ENCODE measurements around the gene CBX2.

Gene CBX2

GRCh38 chr17:79830763-79831264, 52.9 kb downstream of the CBX2 start:
- Histone ChIP-seq H3K27me3 (ENCODE audit: control insufficient read depth, low read length) (no peaks in the 10 kb centered on the region), H3K27ac (ENCODE audit: low read depth, low read length) (no peak overlapping the region), H3K4me3 (ENCODE audit: low read length) (no peak overlapping the region), H3K9me2 (replicated peaks; ENCODE audit: control insufficient read depth, low read length) (no peaks in the 10 kb centered on the region), H3K9me3 (ENCODE audit: control insufficient read depth, insufficient read depth, low read length) (no peaks in the 10 kb centered on the region), H3K36me3 (ENCODE audit: control insufficient read depth, low read length) (peaks cover 28% of the 10 kb centered on the region), H3K79me2 (ENCODE audit: control insufficient read depth, low read length) (peaks cover 25% of the 10 kb centered on the region), H3K4me1 (ENCODE audit: control insufficient read depth, low read length) (peaks cover 52% of the 10 kb centered on the region), H3K4me2 (ENCODE audit: low read length) (no peak overlapping the region), H4K20me1 (ENCODE audit: control insufficient read depth, insufficient read depth, low read depth, low read length) (peaks cover 16% of the 10 kb centered on the region), H3F3A (ENCODE audit: control insufficient read depth, insufficient read depth) (peaks cover 14% of the 10 kb centered on the region)
- TF ChIP-seq CTCF (IDR thresholded peaks at IDR 0.05; ENCODE audit: low read depth, low read length, poor library complexity, severe bottlenecking): no peak
- no peak for TF ChIP-seq EZH2phosphoT487 (IDR thresholded peaks at IDR 0.05; ENCODE audit: borderline replicate concordance, low read length)

GRCh38 chr17:79831265-79832217, 53.6 kb downstream of the CBX2 start:
- Histone ChIP-seq H3K27me3 (ENCODE audit: control insufficient read depth, low read length) (no peaks in the 10 kb centered on the region), H3K4me2 (ENCODE audit: low read length) (no peak overlapping the region), H3K9me3 (ENCODE audit: control insufficient read depth, insufficient read depth, low read length) (no peaks in the 10 kb centered on the region), H3K36me3 (ENCODE audit: control insufficient read depth, low read length) (peaks cover 35% of the 10 kb centered on the region), H3K27ac (ENCODE audit: low read depth, low read length) (no peak overlapping the region), H3K79me2 (ENCODE audit: control insufficient read depth, low read length) (peaks cover 32% of the 10 kb centered on the region), H3K4me3 (ENCODE audit: low read length) (no peak overlapping the region), H3K9me2 (replicated peaks; ENCODE audit: control insufficient read depth, low read length) (no peaks in the 10 kb centered on the region), H4K20me1 (ENCODE audit: control insufficient read depth, insufficient read depth, low read depth, low read length) (peaks cover 23% of the 10 kb centered on the region), H3F3A (ENCODE audit: control insufficient read depth, insufficient read depth) (peaks cover 14% of the 10 kb centered on the region), H3K4me1 (ENCODE audit: control insufficient read depth, low read length) (peaks cover 52% of the 10 kb centered on the region)
- TF ChIP-seq EZH2phosphoT487 (IDR thresholded peaks at IDR 0.05; ENCODE audit: borderline replicate concordance, low read length) (no peak), CTCF (IDR thresholded peaks at IDR 0.05; ENCODE audit: low read depth, low read length, poor library complexity, severe bottlenecking) (no peak)

GRCh38 chr17:79832218-79833109, 54.5 kb downstream of the CBX2 start:
- Histone ChIP-seq H3K9me2 (replicated peaks; ENCODE audit: control insufficient read depth, low read length) (no peaks in the 10 kb centered on the region), H3K27ac (ENCODE audit: low read depth, low read length) (no peak overlapping the region), H3K27me3 (ENCODE audit: control insufficient read depth, low read length) (no peaks in the 10 kb centered on the region), H3K36me3 (ENCODE audit: control insufficient read depth, low read length) (peaks cover 43% of the 10 kb centered on the region), H3K9me3 (ENCODE audit: control insufficient read depth, insufficient read depth, low read length) (no peaks in the 10 kb centered on the region), H3K4me2 (ENCODE audit: low read length) (no peak overlapping the region), H3F3A (ENCODE audit: control insufficient read depth, insufficient read depth) (peaks cover 16% of the 10 kb centered on the region), H4K20me1 (ENCODE audit: control insufficient read depth, insufficient read depth, low read depth, low read length) (peaks cover 23% of the 10 kb centered on the region), H3K4me1 (ENCODE audit: control insufficient read depth, low read length) (peaks cover 57% of the 10 kb centered on the region), H3K79me2 (ENCODE audit: control insufficient read depth, low read length) (peaks cover 40% of the 10 kb centered on the region), H3K4me3 (ENCODE audit: low read length) (no peak overlapping the region)
- TF ChIP-seq EZH2phosphoT487 (IDR thresholded peaks at IDR 0.05; ENCODE audit: borderline replicate concordance, low read length): no peak
- TF ChIP-seq CTCF (IDR thresholded peaks at IDR 0.05; ENCODE audit: low read depth, low read length, poor library complexity, severe bottlenecking): no peak

Data from DOHH2 (cell line).